Stimulated activated CD8-positive, alpha-beta memory T cell treated with anti-CD3 and anti-CD28 coated beads, Interleukin-4, amount 100 ng/mL, for 4 hours (primary cell): Measurements from ENCODE around the gene ADORA1.

Source experiments
- DNase-seq, 2 donors: peaks; one replicate each; pipeline ENCODE4 v3.0.0-alpha.2; 2020; ENCODE audit warnings: low read depth in 2 of 2, low spot score in 1 of 2

Gene ADORA1

DNA sequence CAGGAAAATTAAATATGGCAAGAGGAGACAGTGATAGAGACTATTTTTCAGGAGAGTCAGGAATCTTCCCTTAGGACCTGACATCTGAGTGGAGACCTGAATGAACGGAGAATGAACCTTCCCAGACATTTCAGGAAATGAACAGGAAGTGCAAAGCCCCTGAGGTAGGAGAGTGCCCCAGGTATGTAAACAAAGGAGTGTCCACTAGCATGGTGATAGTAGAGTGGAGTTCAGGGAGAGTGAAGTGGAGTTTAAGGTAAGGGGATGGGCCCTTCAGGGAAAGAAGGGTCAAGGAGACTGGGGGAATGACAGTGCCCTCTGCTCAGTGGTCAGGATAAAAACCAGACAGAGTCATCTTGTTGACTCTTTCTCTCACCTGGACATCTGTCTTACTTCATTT, 28.8 kb downstream of the ADORA1 start:
- no peak for DNase-seq

DNA sequence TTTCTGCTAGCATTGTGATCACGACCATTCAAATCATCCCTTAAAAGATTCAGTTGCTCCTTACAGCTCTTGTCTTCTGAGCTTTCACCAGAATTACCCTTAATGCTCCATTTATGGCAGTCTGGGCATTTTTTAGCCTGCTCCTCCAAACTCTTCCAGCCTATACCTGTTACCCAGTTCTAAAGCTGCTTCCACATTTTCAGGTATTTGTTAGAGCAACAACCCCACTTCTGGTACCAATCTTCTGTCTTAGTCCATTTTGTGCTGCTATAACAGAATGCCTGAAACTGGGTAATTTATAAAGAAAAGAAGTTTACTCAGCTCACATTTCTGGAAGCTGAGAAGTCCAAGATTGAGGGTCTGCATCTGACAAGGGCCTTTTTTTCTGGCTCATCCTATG, 30.9 kb downstream of the ADORA1 start:
- DNase-seq, result no peak

DNA sequence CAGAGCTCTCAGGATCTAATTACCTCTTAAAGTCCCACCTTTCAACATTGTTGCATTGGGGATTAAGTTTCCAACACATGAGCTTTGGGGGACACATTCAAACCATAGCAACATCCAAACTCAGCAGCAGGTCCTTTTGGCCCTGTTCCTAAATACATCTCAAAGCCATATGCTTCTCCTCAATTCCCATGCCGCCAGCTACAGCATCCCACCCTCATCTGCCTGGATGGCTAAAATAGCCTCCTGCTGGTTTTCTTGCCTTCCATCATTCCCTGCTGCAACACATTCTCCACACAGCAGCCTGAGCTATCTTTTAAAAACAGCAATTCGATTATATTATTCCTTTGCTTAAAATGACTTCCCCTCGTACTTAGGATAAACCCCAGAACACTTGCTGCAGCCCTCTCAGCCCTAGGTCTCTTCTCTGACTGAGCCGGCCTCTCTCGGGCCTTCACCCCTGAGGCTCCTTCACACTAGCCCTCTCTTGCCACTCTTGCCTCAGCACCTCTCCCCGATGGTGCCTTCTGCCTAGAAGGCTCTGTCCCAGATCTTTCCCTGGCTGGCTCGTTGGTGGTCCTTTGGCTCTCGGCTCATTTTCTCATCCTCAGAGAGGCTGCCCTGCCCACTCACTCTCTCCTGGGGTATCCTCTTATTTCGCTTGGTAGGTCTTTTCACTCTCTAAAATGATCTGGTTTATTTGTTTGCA, 31.6 kb downstream of the ADORA1 start:
- DNase-seq, result no peak

DNA sequence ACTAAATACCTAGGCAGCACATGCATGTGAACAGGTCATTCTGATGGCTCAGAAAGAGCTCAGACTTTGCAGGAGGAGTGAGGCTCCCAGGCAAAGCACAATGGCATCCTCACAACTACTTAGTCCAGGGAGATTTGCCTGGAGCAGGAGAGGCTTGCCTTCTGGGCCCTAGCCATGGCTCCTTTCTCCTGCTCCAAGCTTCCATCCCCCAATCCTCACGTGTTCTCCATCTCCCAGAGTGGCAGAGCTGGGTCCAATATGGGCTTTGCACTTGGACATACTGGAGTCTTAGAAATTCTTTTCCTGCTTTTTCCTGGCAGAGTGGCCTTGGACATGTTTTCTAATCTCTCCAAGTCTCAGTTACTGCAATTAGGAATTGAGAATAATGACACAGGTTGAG, 32.3 kb downstream of the ADORA1 start:
- DNase-seq, result no peak

DNA sequence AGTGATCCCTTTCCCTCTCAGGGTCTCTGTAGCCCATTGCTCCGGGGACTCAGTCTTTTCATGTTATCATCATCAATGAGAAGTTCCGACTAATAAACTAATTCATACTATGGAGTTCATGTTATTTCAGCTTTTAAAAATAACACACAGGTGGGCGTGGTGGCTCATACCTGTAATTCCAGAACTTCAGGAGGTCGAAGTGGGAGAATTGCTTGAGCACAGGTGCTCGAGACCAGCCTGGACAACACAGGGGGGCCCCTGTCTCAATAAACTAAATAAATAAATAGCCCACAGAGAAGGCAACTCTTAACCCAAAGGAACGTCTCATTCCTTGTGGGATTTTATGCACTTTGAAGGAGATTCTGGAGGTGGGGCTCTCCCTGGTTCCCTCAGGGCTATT, 33.6 kb downstream of the ADORA1 start:
- no peak for DNase-seq

DNA sequence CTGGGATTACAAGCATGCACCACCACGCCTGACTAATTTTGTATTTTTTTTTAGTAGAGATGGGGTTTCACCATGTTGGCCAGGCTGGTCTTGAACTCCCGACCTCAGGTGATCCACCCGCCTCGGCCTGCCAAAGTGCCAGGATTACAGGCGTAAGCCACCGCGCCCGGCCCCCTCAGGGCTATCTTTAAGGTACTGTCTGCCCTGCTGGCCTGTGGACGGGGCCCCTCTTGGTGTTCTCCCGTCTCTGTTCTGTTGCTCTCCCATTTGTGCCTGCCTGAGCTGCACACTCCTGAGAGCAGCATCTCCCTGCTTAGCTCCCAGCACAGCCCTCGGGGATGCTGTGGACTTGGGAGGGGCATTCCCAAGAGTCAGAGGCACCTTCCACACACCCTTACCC, 34.2 kb downstream of the ADORA1 start:
- no peak for DNase-seq

DNA sequence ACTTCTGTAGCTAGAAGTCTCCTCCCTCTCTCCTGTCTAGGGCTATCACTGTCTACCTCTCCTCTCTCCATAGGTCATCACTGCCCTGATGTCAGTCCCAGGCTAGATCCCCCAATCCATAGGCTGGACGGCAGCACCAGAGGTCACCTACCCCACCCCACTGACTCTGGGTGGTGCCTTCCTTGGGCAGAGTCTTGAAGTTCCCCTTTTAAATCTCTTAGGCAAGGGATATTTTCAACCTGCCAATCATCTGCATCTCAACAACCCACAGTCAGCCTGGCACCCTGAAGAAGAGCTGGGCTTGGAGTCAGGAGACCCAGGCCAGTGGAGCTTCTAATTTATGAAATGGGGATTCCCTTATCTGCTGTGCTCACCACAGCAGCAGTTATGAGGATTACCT, 34.9 kb downstream of the ADORA1 start:
- DNase-seq, result no peak

DNA sequence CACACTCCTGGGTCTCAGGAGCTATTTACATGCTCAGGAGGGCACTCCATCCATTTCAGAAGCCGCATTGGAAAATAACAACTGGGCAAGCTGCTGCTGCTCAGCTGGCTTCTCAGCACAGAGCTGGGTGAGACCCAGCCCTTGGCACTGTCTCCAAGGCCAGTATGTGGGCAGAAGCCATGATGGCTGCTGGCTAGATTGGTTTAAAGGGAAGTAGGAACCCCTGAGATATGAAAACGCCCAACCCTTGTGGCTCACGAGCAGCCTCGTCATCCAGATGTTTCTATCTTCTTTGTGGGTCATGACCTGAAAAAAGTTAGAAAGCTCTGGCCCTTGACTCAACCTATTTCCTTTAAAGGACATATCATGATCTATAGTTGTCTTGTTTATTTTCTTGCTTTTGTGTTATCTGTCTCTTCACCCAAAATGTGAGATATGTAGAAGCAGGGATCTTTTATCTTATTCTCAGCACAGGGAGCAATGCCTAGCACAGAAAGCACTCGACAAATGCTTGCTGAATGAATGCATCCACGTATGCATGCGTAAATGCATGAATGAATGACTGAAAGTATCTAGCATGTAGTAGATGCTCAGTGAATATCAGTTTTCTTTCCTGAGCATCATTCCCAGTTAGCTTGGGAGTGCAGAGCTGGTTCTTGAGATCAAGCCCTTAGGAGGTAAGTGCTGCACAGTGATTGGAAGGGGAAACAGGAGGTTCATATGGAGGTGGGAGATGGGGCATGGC, 36.5 kb downstream of the ADORA1 start:
- no peak for DNase-seq

DNA sequence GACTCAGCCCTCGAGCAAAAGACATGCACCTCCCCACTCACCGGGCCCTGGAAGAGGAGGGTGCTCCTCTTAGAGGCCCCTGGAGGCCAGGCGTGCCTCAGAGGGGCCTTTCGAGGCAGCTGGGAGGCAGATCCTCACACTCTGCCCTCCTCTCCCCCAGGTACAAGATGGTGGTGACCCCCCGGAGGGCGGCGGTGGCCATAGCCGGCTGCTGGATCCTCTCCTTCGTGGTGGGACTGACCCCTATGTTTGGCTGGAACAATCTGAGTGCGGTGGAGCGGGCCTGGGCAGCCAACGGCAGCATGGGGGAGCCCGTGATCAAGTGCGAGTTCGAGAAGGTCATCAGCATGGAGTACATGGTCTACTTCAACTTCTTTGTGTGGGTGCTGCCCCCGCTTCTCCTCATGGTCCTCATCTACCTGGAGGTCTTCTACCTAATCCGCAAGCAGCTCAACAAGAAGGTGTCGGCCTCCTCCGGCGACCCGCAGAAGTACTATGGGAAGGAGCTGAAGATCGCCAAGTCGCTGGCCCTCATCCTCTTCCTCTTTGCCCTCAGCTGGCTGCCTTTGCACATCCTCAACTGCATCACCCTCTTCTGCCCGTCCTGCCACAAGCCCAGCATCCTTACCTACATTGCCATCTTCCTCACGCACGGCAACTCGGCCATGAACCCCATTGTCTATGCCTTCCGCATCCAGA, 37.7 kb downstream of the ADORA1 start:
- no peak for DNase-seq

DNA sequence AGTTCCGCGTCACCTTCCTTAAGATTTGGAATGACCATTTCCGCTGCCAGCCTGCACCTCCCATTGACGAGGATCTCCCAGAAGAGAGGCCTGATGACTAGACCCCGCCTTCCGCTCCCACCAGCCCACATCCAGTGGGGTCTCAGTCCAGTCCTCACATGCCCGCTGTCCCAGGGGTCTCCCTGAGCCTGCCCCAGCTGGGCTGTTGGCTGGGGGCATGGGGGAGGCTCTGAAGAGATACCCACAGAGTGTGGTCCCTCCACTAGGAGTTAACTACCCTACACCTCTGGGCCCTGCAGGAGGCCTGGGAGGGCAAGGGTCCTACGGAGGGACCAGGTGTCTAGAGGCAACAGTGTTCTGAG, 38.3 kb downstream of the ADORA1 start:
- no peak for DNase-seq

DNA sequence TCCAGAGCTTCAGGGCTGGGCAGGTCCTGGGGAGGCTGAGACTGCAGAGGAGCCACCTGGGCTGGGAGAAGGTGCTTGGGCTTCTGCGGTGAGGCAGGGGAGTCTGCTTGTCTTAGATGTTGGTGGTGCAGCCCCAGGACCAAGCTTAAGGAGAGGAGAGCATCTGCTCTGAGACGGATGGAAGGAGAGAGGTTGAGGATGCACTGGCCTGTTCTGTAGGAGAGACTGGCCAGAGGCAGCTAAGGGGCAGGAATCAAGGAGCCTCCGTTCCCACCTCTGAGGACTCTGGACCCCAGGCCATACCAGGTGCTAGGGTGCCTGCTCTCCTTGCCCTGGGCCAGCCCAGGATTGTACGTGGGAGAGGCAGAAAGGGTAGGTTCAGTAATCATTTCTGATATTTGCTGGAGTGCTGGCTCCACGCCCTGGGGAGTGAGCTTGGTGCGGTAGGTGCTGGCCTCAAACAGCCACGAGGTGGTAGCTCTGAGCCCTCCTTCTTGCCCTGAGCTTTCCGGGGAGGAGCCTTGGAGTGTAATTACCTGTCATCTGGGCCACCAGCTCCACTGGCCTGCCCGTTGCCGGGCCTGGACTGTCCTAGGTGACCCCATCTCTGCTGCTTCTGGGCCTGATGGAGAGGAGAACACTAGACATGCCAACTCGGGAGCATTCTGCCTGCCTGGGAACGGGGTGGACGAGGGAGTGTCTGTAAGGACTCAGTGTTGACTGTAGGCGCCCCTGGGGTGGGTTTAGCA, 38.8 kb downstream of the ADORA1 start:
- no peak for DNase-seq

DNA sequence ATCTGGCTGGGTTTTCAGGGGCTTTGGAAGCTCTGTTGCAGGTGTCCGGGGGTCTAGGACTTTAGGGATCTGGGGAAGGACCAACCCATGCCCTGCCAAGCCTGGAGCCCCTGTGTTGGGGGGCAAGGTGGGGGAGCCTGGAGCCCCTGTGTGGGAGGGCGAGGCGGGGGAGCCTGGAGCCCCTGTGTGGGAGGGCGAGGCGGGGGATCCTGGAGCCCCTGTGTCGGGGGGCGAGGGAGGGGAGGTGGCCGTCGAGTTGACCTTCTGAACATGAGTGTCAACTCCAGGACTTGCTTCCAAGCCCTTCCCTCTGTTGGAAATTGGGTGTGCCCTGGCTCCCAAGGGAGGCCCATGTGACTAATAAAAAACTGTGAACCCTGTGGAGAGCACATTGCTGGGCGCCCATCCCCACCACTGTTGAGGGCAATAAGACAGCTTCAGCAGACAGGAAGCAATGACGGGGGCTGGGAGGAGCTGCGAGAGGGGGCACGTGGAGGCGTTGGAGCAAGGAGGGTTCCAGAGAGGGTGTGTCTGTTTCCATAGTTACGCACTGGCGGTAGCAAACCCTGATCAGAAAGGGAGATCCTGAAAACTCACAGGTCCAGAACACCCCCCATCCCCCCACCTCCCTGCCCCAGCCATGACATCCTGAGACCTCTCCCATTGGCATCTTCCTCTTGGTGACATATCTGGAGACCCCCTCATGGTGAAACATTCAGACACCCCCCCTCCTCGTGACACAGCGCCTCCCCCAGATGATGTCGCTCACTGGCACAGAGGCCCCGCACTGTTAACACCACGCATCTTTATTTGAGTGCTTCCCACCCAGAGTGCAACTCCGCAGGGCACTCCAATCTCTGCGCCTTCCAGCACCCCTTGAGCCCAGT, 39.7 kb downstream of the ADORA1 start:
- no peak for DNase-seq

DNA sequence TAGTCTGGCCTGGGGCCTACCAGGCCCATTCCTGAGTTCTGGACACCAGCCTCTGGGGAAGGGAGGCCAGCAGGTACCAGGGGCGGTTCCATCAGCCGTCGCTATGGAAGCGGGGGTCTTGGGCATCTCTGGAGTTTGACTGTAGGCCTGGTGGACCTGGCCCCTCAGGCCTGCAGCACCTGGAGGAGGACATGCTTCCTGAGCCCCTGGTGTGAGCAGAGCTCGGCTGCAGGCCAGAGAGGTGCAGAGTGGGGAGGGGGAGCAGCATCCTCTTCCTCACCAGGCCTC, 40.3 kb downstream of the ADORA1 start:
- DNase-seq, result no peak

DNA sequence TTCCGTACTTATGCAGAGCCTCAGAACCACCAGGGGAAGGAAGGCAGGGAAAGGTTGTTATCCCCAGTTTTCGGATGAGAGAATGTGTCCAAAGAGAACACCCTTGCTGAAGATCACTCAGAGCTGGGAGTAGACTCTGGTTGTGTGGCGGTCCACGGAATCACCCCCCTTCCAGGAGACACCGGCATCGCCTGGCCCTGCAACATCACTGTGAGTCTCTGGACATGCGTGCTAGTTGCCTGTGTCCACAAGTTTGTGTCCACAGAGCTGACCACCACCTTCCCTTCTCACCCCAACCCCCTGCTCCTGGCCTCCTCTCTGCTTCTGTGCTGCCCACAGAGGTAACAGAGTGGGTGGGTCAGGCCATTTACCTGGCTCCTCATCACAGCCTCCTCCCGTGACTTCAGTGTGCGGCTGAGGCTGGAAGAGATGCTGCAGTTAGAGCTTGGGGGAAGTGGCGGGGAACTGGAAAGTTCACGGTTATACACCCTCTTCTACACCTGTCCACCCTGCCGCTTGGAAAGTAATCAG, 40.8 kb downstream of the ADORA1 start:
- DNase-seq, result no peak

DNA sequence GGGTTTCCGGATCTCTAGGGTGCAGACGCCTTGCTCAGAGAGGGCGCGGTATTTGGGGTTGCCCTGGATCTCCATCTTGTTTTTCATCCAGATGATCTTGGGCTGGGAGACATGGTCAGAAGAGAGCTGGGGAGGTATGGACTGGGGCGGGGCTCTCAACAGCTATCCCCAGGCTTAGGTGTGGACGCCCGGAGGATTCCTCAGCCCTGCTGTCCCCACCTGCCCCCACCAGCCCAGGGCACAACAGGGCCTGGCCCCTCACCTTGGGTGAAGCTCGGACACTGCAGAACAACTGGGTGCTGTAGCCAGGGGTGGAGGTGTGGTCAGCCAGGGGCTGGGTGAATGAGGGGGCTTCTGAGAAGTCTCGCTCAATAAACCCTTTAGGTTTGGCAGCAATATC, 41.5 kb downstream of the ADORA1 start:
- DNase-seq, result no peak

DNA sequence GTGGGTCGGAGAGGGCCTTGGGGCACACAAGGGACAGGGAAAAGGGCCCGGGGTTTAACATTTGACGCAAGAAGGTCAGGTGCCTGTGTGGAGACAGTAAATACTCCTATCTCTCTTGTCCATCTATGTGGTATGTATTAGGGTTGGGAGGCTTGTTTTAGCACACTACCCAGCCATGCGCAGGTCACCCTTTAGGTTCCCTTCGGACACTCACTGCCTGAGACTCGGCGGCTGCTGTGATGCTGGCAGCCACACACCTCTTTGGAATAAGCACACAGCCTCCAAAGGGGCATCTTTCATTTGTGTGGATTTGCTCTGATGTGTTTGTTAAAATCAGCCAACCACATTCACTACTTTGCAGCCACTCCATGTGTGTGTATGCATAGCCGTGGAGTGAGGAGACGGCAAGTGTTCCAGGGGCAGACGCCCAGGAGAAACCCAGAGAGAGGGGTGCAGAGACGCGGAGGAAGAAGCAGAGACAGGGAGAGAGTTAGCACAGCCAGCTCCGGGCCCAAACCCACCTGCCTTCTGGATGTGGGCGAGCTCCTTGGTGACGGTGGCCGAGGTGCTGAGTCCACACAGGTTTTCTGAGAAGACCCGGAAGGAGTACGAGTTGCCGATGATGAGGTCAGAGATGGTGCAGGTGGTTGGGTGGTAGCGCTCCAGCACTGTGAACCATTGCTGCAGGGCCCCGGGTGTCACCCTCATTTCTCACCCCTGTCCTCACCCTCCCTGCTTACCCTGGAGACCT, 42.4 kb downstream of the ADORA1 start:
- DNase-seq, result no peak

DNA sequence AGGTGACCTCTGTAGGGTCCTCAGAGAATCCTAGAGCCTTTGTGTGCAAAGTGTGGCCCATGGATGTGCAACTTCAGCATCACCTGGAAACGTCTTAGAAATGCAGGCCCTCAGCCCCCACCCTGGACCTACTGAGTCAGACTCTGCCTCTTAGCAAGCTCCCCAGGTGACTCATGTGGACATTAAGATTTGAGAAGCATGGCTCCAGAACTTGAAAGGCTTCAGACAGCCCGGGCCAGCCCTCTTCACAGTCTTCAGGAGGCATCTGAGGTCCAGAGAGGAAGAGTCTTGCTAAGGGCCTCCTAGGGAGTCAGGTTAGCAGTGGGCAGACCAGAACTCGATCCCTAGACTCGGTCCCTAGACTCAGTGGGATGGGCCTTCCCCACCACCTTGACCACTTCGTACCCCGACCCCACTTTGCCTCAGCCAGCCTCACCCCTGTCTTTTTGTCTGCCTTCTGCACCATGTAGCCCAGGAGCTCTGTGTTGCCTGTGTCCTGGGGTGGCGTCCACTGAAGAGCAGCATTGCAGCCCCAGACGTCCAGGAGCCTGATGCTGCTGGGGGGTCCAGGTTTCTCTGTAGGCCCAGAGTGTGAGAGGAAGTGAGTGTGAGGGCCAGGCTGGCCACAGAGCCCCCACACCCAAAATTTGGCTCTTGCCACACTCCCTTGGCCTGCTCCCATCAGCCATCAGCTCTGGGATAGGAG, 43.3 kb downstream of the ADORA1 start:
- no peak for DNase-seq

DNA sequence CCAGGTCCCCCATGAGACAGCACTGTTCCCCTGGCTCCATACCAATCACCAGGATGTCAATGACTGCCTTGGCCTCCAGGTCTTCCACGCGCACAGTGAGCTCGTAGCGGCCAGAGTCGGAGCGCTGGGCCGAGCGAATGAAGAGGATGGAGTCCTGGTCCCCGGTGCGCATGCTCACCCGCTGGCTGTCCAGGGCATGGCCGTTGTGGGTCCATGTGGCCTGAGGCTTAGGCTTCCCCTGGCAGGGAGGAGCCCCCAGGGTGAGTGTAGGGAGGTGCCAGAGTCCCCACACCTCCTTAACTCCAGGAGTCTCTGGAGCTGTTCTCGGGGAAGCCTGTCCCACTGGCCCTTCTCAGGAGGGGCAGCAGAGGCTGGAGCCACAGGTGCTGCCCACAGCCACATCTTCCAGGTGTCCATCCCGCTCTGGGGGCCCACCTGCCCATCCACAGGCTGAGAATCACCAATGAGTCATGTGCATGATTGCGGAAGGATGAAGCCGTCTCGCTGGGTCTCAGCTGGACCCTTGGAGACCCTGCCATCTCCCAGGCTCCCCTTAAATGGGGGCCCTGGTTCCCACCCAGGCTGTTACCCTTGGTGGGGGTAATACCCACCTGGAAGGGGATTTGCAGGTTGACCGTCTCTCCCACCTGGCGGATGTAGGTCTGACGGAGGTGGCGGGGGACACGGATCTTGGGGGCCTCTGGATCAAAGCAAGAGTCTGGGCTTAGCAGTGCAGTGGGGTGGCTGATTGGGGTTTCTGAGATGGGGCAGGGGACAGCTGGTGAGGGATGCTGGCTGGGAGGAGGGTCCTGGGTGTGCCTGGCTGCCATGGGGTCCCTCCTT, 44.0 kb downstream of the ADORA1 start:
- DNase-seq, result no peak
